Measurements from ENCODE around the gene EYS.

- no peak for TF ChIP-seq POLR2AphosphoS5 (IDR thresholded peaks at IDR 0.05; ENCODE audit: low read depth, low read length)
- TF ChIP-seq TAF1 (IDR thresholded peaks at IDR 0.05; ENCODE audit: borderline replicate concordance, insufficient read depth, low read length) = no peak
- no peak for TF ChIP-seq REST (IDR thresholded peaks at IDR 0.05; ENCODE audit: insufficient read depth in 1 of 2, low read depth in 2 of 2, low read length in 2 of 2)
- TF ChIP-seq FOXP2 (optimal IDR thresholded peaks at IDR 0.05; ENCODE audit: borderline replicate concordance, extremely low read depth, extremely low read length, insufficient read depth) = no peak
- TF ChIP-seq SIN3A (IDR thresholded peaks at IDR 0.05; ENCODE audit: borderline replicate concordance, insufficient read depth, low read length) = no peak
Measured at GRCh38 chr6:65728879-65729479, 22.0 kb upstream of the EYS start.
